ENCODE measurements around the gene TXNRD1. TPM values are rescaled to one million over a fixed set of nuclear protein-coding genes. Genes with fewer than 3 reads are reported as not detected.

TXNRD1 gene
- total and polyA plus RNA-seq, 7 experiments from 2014 or later: 19.1 to 73.5 (median 35.6) TPM

DNA sequence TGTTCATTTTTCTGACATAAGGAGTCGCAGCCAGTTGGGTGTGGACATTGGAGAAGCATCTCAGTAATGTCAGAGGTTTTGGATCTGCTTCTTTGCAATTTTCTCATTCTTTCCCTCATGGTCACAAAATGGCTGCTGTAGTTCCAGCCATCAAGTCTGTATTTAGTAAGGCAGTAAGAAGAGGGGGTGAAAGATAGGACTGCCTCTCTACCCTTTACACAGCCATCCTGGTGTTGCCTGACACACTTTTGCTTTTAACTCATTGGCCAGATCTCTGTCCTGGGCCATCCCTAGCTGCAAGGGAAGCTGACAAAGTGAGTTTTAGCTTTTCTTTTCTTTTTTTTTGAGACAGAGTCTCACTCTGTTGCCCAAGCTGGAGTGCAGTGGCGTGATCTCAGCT is 154.1 kb downstream of the TXNRD1 start:
- intact Hi-C loops (cut with micrococcal nuclease): no loop called here
- H3K36me3 ChIP-seq (ENCODE audit: control insufficient read depth in 2 of 3, insufficient read depth in 3 of 3, low read length in 3 of 3): no peaks in the 10 kb centered on the region
- Mint-ChIP-seq H3K4me1 (peaks cover 5 to 13% (median 12%) of the 10 kb centered on the region in 7 donors), H3K4me3 (no peak overlapping the region), H3K9me3 (peaks cover 0 to 21% (median 5%) of the 10 kb centered on the region in 11 donors), H3K36me3 (peaks cover 0 to 4% (median 0%) of the 10 kb centered on the region in 5 donors), H3K27me3 (no peaks in the 10 kb centered on the region), H3K27ac (no peak overlapping the region)
- ChIA-PET CTCF (interaction anchor here (0.6 kb wide), 1 partner anchor 36 kb away, joined by 3 read pairs; no protein-coding TSS in a partner anchor), POLR2A (no interaction called here)
- H3K9me3 ChIP-seq (ENCODE audit: control insufficient read depth in 2 of 3, low read length in 3 of 3): peaks cover 0 to 11% (median 0%) of the 10 kb centered on the region in 3 experiments
- no peak for DNase-seq
- H3K4me1 ChIP-seq (ENCODE audit: control insufficient read depth in 2 of 2, insufficient read depth in 2 of 2, low read length in 2 of 2): peaks cover 0 to 11% of the 10 kb centered on the region in 2 donors
- no peak overlapping the region for H3K4me3 ChIP-seq (ENCODE audit: low read length)
- no peak for ATAC-seq
- no peak overlapping the region for H3K27ac ChIP-seq (ENCODE audit: low read depth, low read length)
- no peaks in the 10 kb centered on the region for H3K27me3 ChIP-seq (ENCODE audit: control insufficient read depth in 2 of 2, insufficient read depth in 2 of 2, low read length in 2 of 2)

DNA sequence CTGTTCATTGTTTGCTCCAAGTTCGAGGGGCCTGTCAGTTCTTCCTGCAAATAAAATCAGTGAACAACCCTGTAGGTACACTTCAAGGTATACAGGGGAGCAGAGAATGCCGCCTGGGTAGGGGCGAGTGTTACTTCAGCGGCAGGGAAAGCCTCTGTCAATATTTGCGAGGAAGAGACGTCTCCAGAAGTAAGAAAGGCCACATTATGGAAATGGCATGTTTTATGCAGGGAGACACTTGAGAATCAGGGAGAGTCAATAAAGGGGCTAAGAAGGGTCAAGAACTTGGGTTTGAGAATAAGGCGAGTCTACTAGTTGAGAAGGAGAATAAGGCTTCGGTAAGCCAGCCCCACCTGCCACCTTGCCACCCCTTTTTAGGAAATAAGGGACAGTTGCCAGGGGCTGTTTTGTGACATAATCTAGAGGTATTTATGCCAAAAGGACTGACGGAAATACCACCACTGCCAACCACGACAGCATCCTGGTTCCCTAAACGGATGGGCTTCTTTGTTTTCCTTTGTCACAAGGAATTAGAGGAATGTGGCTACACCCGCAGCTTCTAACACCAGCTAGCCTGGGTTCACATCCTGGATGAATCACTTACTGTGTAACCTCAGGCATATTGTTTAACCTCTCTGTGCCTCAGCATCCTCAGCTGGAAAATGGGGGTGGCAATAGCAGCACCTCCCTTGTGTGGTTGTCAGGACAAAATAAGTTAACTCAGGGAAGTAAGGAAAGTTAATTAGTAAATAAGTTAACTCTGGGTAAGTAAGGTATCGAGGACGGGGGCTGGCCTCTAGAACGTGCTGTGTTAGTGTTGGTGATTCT is 155.7 kb downstream of the TXNRD1 start:
- no peak overlapping the region for H3K27ac Mint-ChIP-seq
- H3K4me1 Mint-ChIP-seq: peaks cover 5 to 13% (median 12%) of the 10 kb centered on the region in 7 donors
- H3K27me3 ChIP-seq (ENCODE audit: control insufficient read depth in 2 of 2, insufficient read depth in 2 of 2, low read length in 2 of 2): no peaks in the 10 kb centered on the region
- H3K27ac ChIP-seq (ENCODE audit: low read depth, low read length): no peak overlapping the region
- ChIA-PET POLR2A (no interaction called here), CTCF (no interaction called here)
- intact Hi-C loops (cut with micrococcal nuclease): no loop called here
- peaks cover 0 to 21% (median 5%) of the 10 kb centered on the region in 11 donors for H3K9me3 Mint-ChIP-seq
- no peak overlapping the region for H3K4me3 Mint-ChIP-seq
- peaks cover 0 to 4% (median 0%) of the 10 kb centered on the region in 5 donors for H3K36me3 Mint-ChIP-seq
- DNase-seq (no peak), ATAC-seq (no peak)
- H3K36me3 ChIP-seq (ENCODE audit: control insufficient read depth in 2 of 3, insufficient read depth in 3 of 3, low read length in 3 of 3): no peaks in the 10 kb centered on the region
- peaks cover 0 to 11% of the 10 kb centered on the region in 2 donors for H3K4me1 ChIP-seq (ENCODE audit: control insufficient read depth in 2 of 2, insufficient read depth in 2 of 2, low read length in 2 of 2)
- peaks cover 0 to 11% (median 0%) of the 10 kb centered on the region in 3 experiments for H3K9me3 ChIP-seq (ENCODE audit: control insufficient read depth in 2 of 3, low read length in 3 of 3)
- H3K27me3 Mint-ChIP-seq: no peaks in the 10 kb centered on the region
- no peak overlapping the region for H3K4me3 ChIP-seq (ENCODE audit: low read length)

DNA sequence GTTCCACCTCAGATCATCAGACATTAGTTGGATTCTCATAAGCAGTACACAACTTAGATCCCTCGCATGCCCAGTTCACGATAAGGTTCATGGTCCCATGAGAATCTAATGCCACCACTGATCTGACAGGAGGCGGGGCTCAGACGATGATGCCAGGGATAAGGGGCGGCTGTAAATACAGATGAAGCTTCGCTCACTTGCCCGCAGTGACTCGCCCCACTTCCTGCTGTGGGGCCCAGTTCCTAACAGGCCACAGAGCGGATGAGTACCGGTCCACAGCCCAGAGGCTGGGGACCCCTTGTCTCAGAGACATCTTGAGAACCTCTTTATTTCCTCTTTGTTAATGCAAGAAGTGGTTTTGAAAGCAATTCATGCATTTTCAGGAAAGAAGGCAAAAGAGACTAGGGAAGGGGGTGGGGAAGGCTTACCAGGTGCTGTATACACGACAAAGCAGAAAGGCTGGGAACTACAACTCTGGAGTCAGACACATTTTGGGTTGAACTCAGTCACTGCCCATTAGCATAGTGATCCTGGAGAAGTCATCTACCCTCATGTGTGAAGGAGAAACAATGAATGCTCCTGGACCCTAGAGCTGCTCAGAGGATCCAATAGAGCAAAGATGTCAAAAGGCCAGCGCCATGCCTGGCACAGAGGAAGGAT is 156.6 kb downstream of the TXNRD1 start:
- Mint-ChIP-seq H3K27ac (peak overlapping the region in 3 of 9 donors; percentile 8 to 53 (median 46)), H3K36me3 (peaks cover 0 to 4% (median 0%) of the 10 kb centered on the region in 5 donors)

DNA sequence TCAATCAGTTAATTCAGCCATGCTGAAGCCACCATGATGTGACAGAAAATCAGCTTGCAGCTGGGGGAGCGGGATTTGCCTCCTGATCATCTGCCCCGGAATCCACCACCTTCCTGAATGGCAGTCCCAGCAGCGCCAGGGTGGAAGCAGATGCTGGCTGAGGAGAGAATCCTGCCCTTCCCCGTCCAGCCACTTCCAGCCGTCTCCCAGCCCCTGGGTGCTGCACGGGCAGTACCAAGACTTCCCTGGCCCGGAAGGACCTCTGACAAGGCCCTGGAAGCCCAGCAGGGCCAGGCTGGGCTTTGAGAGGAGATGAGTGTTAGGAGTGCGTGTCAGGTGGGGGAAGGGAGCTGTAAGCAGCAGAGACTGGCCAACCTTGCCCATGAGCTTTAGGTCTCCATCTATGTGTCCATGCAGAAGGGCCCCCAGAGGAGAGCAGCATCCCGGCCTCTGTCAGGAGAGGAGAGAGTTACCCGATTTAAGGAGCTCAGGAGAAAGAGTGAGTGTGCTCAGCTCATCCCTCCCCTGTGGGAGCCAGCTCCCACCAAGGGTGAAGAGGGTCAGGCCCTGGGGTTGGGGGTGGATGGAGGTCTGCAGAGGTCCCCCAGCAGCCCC is 157.2 kb downstream of the TXNRD1 start:
- POLR2A ChIA-PET: interaction anchor here (0.7 kb wide), 1 partner anchor 439 kb away, joined by 3 read pairs; no protein-coding TSS in a partner anchor
- Mint-ChIP-seq H3K4me1 (peaks cover 5 to 13% (median 12%) of the 10 kb centered on the region in 7 donors), H3K4me3 (no peak overlapping the region), H3K27ac (peak overlapping the region in 1 of 9 donors; percentile 8), H3K27me3 (no peaks in the 10 kb centered on the region), H3K9me3 (peaks cover 0 to 21% (median 5%) of the 10 kb centered on the region in 11 donors), H3K36me3 (peaks cover 0 to 4% (median 0%) of the 10 kb centered on the region in 5 donors)
- H3K27ac ChIP-seq (ENCODE audit: low read depth, low read length): no peak overlapping the region
- peaks cover 0 to 11% of the 10 kb centered on the region in 2 donors for H3K4me1 ChIP-seq (ENCODE audit: control insufficient read depth in 2 of 2, insufficient read depth in 2 of 2, low read length in 2 of 2)
- ATAC-seq (no peak), DNase-seq (no peak)
- intact Hi-C loops (cut with micrococcal nuclease): no loop called here
- no peaks in the 10 kb centered on the region for H3K36me3 ChIP-seq (ENCODE audit: control insufficient read depth in 2 of 3, insufficient read depth in 3 of 3, low read length in 3 of 3)
- CTCF ChIA-PET: interaction anchor here (0.6 kb wide), 1 partner anchor 279 kb away, joined by 3 read pairs; no protein-coding TSS in a partner anchor
- no peaks in the 10 kb centered on the region for H3K27me3 ChIP-seq (ENCODE audit: control insufficient read depth in 2 of 2, insufficient read depth in 2 of 2, low read length in 2 of 2)
- no peak overlapping the region for H3K4me3 ChIP-seq (ENCODE audit: low read length)
- peaks cover 0 to 11% (median 0%) of the 10 kb centered on the region in 3 experiments for H3K9me3 ChIP-seq (ENCODE audit: control insufficient read depth in 2 of 3, low read length in 3 of 3)

More for the DNA sequence above, 156.6 kb downstream of the TXNRD1 start:
- Mint-ChIP-seq H3K27me3 (no peaks in the 10 kb centered on the region), H3K4me1 (peaks cover 5 to 13% (median 12%) of the 10 kb centered on the region in 7 donors), H3K4me3 (peak overlapping the region in 1 of 10 donors; percentile 21), H3K9me3 (peaks cover 0 to 21% (median 5%) of the 10 kb centered on the region in 11 donors)
- ATAC-seq (peak; percentile 94), DNase-seq (peak in 4 of 9 donors; percentile 8 to 28 (median 9))
- Histone ChIP-seq H3K4me1 (ENCODE audit: control insufficient read depth in 2 of 2, insufficient read depth in 2 of 2, low read length in 2 of 2) (peaks cover 0 to 11% of the 10 kb centered on the region in 2 donors), H3K36me3 (ENCODE audit: control insufficient read depth in 2 of 3, insufficient read depth in 3 of 3, low read length in 3 of 3) (no peaks in the 10 kb centered on the region), H3K27ac (ENCODE audit: low read depth, low read length) (no peak overlapping the region), H3K4me3 (ENCODE audit: low read length) (no peak overlapping the region), H3K27me3 (ENCODE audit: control insufficient read depth in 2 of 2, insufficient read depth in 2 of 2, low read length in 2 of 2) (no peaks in the 10 kb centered on the region), H3K9me3 (ENCODE audit: control insufficient read depth in 2 of 3, low read length in 3 of 3) (peaks cover 0 to 11% (median 0%) of the 10 kb centered on the region in 3 experiments)
- intact Hi-C loops (cut with micrococcal nuclease): no loop called here
- ChIA-PET POLR2A (no interaction called here), CTCF (no interaction called here)

DNA sequence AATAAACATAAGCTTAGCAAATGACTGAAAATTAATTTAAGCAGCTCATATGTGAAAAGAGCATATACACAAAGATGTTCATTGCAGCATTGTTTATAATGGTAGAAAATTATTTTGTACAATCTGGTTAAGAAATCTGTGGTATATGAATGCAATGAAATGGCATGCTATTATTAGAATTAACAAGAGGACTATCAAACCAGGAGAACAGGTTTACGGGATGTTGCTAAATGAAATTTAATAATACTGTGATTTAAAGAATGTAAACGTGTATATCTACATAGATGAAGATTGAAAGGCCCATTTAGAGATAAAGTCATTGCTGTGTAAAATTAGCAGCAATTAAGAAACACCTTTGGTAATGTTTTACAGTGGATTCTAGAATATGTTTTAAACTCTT is 158.5 kb downstream of the TXNRD1 start:
- no peak overlapping the region for H3K4me3 Mint-ChIP-seq
- peaks cover 0 to 11% of the 10 kb centered on the region in 2 donors for H3K4me1 ChIP-seq (ENCODE audit: control insufficient read depth in 2 of 2, insufficient read depth in 2 of 2, low read length in 2 of 2)
- H3K27me3 ChIP-seq (ENCODE audit: control insufficient read depth in 2 of 2, insufficient read depth in 2 of 2, low read length in 2 of 2): no peaks in the 10 kb centered on the region
- peaks cover 0 to 8% (median 0%) of the 10 kb centered on the region in 3 experiments for H3K9me3 ChIP-seq (ENCODE audit: control insufficient read depth in 2 of 3, low read length in 3 of 3)
- CTCF ChIA-PET: no interaction called here
- peaks cover 0 to 8% (median 0%) of the 10 kb centered on the region in 5 donors for H3K27me3 Mint-ChIP-seq
- no peaks in the 10 kb centered on the region for H3K36me3 ChIP-seq (ENCODE audit: control insufficient read depth in 2 of 3, insufficient read depth in 3 of 3, low read length in 3 of 3)
- no peaks in the 10 kb centered on the region for H3K36me3 Mint-ChIP-seq
- ATAC-seq (no peak), DNase-seq (no peak)
- intact Hi-C loops (cut with micrococcal nuclease): no loop called here
- H3K27ac Mint-ChIP-seq: no peak overlapping the region
- no peak overlapping the region for H3K4me3 ChIP-seq (ENCODE audit: low read length)
- H3K9me3 Mint-ChIP-seq: peaks cover 0 to 15% (median 5%) of the 10 kb centered on the region in 11 donors
- POLR2A ChIA-PET: interaction anchor here (0.5 kb wide), 1 partner anchor 160 kb away, joined by 4 read pairs; no protein-coding TSS in a partner anchor
- peaks cover 5 to 15% (median 12%) of the 10 kb centered on the region in 7 donors for H3K4me1 Mint-ChIP-seq
- H3K27ac ChIP-seq (ENCODE audit: low read depth, low read length): no peak overlapping the region

DNA sequence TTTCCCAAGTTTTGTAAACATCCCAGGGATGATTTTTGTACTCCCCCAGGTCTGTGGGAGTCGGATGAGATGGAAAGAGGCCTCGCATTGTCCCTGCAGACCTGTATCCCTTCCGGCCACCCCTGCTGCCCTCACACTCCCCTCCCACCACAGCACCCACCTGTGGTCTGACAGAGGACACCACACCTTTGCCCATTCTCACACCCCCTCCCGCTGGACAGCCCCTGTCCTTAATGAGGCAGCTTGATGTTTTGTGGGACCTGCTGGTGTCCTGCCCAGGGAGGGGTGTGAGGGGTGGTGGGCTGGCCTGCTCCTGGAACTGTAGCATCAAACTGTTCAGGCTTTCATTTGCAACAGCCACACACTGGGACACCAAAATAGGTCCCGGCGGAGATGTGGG is 159.2 kb downstream of the TXNRD1 start:
- H3K4me3 ChIP-seq (ENCODE audit: low read length): no peak overlapping the region
- H3K9me3 ChIP-seq (ENCODE audit: control insufficient read depth in 2 of 3, low read length in 3 of 3): peaks cover 0 to 2% (median 0%) of the 10 kb centered on the region in 3 experiments
- ATAC-seq: no peak
- DNase-seq: no peak
- POLR2A ChIA-PET: no interaction called here
- H3K27me3 ChIP-seq (ENCODE audit: control insufficient read depth in 2 of 2, insufficient read depth in 2 of 2, low read length in 2 of 2): no peaks in the 10 kb centered on the region
- Mint-ChIP-seq H3K4me1 (peaks cover 5 to 15% (median 12%) of the 10 kb centered on the region in 7 donors), H3K9me3 (peaks cover 0 to 7% (median 0%) of the 10 kb centered on the region in 11 donors), H3K36me3 (no peaks in the 10 kb centered on the region), H3K27ac (no peak overlapping the region), H3K4me3 (no peak overlapping the region), H3K27me3 (peaks cover 0 to 8% (median 4%) of the 10 kb centered on the region in 5 donors)
- intact Hi-C loops (cut with micrococcal nuclease): no loop called here
- no peaks in the 10 kb centered on the region for H3K36me3 ChIP-seq (ENCODE audit: control insufficient read depth in 2 of 3, insufficient read depth in 3 of 3, low read length in 3 of 3)
- no peak overlapping the region for H3K27ac ChIP-seq (ENCODE audit: low read depth, low read length)
- peaks cover 0 to 11% of the 10 kb centered on the region in 2 donors for H3K4me1 ChIP-seq (ENCODE audit: control insufficient read depth in 2 of 2, insufficient read depth in 2 of 2, low read length in 2 of 2)
- CTCF ChIA-PET: no interaction called here

Data from naive thymus-derived CD4-positive, alpha-beta T cell (primary cell).